Measurements from ENCODE around the gene CARD9.
A peak's percentile ranks its signal among the peaks of the same experiment; 100 is the strongest.

DNA sequence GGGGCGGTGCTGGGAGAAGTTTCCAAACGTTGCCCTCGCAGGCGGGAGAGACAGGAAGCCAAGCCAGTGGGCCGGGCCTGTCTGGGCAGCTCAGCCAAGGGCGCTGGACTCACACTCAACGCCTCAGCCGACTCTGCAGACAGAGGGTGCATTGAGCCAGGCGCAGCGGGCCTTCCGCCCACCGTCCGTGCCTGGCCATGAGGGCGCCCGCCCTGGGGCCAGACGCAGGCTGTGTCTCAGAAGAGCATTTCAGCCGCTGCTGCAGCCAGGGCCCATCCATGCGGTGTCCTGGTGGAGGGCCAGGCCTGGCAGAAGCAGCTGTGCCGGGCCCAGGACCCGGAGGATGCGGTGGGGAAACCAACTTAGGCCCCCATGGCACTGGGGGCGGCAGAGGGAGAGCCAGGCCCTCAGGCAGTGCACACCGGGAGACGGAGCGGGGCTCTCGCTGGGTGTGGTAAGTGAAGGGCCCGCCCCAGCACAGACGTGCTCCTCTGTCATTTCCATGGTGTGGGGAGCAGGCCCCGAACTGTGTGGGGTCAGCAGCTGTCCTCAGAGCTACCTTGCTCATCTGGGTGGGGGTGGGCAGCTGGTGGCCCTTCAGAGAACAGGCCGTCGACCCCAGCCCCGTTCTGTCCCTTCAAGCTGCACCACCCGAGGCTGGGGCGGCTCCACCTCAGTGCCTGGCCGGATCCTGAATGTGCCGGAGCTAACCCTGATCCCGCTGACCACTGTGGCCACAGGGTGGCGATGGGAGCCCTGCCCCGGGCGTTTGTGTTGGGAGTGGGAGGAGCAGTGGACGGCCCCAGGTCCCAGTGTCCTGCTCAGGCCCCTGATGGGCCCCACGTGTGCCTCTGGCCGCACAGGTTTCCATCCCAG lies 27.9 kb downstream of the CARD9 start:
- TF ChIP-seq, protein P1, sequence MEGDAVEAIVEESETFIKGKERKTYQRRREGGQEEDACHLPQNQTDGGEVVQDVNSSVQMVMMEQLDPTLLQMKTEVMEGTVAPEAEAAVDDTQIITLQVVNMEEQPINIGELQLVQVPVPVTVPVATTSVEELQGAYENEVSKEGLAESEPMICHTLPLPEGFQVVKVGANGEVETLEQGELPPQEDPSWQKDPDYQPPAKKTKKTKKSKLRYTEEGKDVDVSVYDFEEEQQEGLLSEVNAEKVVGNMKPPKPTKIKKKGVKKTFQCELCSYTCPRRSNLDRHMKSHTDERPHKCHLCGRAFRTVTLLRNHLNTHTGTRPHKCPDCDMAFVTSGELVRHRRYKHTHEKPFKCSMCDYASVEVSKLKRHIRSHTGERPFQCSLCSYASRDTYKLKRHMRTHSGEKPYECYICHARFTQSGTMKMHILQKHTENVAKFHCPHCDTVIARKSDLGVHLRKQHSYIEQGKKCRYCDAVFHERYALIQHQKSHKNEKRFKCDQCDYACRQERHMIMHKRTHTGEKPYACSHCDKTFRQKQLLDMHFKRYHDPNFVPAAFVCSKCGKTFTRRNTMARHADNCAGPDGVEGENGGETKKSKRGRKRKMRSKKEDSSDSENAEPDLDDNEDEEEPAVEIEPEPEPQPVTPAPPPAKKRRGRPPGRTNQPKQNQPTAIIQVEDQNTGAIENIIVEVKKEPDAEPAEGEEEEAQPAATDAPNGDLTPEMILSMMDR (IDR thresholded peaks at IDR 0.05 in 8 of 11, conservative IDR thresholded peaks at IDR 0.05 in 3 of 11): peak in 9 of 11 experiments; percentile 9 to 63 (median 46)
- TF ChIP-seq POLR2A (IDR thresholded peaks at IDR 0.05) (peak in 1 of 3 donors; percentile 22), POLR2AphosphoS5 (IDR thresholded peaks at IDR 0.05) (peak; percentile 35 to 84 (median 79))
